ENCODE data around the gene CDH23.

Gene CDH23

DNA sequence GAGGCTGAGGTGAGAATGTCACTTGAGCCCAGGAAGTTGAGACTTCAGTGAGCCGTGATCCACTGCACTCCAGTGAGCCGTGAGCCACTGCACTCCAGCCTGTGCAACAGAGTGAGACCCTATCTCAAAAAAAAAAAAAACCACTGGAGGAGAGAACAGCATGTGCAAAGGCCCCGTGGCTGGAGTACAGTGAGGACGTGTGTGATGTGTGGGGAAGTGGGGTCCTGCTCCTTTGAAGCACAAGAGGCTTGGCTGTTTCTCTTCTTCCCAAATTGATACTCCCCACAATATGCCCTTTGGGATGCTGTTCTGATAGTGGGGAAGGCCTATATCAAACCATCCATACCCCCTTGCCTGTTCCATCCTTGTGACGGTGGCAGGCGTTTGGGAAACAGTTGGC lies 254.7 kb downstream of the CDH23 start:
- TF ChIP-seq, protein P1, sequence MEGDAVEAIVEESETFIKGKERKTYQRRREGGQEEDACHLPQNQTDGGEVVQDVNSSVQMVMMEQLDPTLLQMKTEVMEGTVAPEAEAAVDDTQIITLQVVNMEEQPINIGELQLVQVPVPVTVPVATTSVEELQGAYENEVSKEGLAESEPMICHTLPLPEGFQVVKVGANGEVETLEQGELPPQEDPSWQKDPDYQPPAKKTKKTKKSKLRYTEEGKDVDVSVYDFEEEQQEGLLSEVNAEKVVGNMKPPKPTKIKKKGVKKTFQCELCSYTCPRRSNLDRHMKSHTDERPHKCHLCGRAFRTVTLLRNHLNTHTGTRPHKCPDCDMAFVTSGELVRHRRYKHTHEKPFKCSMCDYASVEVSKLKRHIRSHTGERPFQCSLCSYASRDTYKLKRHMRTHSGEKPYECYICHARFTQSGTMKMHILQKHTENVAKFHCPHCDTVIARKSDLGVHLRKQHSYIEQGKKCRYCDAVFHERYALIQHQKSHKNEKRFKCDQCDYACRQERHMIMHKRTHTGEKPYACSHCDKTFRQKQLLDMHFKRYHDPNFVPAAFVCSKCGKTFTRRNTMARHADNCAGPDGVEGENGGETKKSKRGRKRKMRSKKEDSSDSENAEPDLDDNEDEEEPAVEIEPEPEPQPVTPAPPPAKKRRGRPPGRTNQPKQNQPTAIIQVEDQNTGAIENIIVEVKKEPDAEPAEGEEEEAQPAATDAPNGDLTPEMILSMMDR (IDR thresholded peaks at IDR 0.05; ENCODE audit: borderline replicate concordance, insufficient read depth, low read depth, low read length), result no peak
- H3K4me3 ChIP-seq (ENCODE audit: low read depth, low read length), result no peak overlapping the region

DNA sequence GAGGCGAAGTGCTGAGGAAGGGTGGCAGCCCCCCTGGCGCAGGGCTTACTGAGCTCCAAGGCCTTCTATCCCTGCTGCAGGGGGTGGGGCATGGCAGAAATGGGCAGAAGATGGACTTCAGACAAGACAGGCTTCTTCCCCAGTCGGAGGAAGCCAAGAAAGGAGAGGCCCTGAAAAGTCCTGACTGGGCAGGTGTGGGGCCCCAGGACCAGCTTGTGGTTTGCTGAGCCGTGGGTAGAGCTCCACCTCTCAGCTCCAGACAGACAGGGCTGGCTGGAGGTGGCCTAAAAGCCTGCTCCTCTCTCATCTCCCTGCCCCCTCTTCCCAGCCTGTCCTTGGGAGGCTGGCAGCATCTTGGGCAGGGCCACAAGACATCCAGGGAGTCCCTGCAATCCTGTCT lies 255.2 kb downstream of the CDH23 start:
- TF ChIP-seq, protein P1 (IDR thresholded peaks at IDR 0.05; ENCODE audit: borderline replicate concordance, insufficient read depth, low read depth, low read length), result no peak
- H3K4me3 ChIP-seq (ENCODE audit: low read depth, low read length), result no peak overlapping the region

DNA sequence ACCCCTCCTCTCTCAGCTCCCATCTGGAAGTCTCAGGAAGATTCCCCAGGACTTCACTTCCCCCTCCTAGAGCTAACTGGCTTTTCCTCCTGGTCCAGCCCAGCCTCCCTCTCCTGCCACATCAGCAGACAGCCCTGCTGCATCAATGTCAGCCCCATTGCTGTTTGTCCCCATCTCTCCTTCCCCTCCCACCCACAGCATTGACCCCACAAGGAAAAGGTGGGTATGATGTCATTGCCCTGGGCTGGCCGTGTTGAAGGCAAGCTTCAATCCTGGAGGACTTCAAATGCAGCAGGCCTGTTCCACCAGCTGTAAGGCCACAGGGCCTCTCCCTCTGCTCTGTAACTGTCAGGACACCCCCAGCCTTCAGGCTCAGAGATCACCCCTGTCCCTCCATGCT lies 256.3 kb downstream of the CDH23 start:
- TF ChIP-seq, protein P1 (IDR thresholded peaks at IDR 0.05; ENCODE audit: borderline replicate concordance, insufficient read depth, low read depth, low read length), result no peak
- no peak overlapping the region for H3K4me3 ChIP-seq (ENCODE audit: low read depth, low read length)

DNA sequence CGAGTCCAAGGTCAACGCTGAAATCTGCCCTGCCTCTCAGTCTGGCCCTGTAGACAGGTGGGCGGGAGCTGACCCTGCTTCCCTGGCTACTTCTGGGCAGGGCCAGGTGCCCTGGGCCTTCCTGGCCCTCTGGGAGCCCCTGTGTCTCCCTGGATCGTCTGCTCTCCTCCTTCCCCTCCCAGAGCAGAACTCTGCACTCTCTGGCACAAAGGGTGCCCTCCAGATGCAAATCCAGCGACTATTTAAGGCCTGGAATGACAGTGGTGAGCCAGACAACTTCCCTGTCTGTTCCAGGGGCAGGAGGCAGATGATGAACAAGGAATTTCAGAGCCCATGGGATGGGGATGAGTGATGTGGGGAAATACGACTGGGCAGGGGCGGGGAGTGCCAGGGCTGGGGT lies 259.5 kb downstream of the CDH23 start:
- TF ChIP-seq, protein P1 (IDR thresholded peaks at IDR 0.05; ENCODE audit: borderline replicate concordance, insufficient read depth, low read depth, low read length), result no peak
- no peak overlapping the region for H3K4me3 ChIP-seq (ENCODE audit: low read depth, low read length)

DNA sequence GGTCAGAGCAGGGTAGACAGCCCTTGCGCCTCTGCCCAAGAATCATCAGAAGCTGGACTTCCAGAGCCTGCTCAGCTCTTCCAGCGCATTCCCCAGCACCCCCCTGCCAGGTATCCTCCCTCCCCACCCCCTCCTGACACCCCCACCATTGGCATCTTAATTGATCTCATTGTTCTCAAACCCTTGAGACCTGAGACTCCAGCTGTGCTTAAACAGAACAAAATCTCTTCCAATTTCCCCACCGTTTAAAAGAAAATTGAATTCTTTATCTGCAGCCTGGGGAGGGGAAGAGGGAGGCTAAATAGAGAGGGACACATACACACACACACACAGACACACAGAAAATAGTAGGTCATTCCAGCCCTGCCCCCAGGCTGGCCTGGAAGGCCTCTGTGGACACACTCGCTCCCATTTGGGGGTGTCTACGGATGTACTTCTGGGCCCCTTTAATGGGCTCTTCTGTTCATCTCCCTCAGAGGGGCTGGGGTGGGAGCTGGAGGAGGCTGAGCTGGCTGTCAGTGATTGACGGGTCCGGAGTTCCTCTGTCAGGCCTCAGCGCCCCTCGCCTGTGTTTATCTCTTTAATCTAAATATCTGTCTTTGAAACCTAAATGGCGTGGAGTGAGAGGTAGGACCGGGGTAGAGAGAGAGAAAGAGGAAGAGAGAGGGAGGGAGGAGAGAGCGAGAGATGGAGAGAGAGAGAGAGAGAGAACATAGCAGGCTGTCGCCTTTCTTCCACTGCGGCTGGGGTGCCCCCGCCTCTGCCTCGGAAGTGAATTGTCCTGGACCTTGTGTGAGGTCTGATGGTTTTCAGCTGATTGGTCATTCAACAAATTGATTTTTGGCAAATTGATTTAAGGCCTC lies 261.1 kb downstream of the CDH23 start:
- TF ChIP-seq, protein P1 (IDR thresholded peaks at IDR 0.05; ENCODE audit: borderline replicate concordance, insufficient read depth, low read depth, low read length), result no peak
- H3K4me3 ChIP-seq (ENCODE audit: low read depth, low read length), result no peak overlapping the region

DNA sequence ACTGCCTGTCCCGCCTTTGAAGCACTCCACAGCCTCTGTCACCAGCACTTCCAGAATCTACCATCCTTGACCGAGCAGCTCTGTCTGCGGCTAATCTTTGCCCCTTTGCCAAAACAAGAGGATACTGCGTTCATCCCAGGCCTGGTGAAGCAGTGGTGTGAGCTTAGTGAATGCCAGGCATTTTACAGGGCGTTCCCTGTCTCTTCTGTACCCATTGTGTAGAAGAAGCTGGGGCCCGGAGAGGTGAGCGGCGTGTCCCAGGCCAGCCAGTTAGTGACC lies 261.7 kb downstream of the CDH23 start:
- TF ChIP-seq, protein P1 (IDR thresholded peaks at IDR 0.05; ENCODE audit: borderline replicate concordance, insufficient read depth, low read depth, low read length), result no peak
- no peak overlapping the region for H3K4me3 ChIP-seq (ENCODE audit: low read depth, low read length)

DNA sequence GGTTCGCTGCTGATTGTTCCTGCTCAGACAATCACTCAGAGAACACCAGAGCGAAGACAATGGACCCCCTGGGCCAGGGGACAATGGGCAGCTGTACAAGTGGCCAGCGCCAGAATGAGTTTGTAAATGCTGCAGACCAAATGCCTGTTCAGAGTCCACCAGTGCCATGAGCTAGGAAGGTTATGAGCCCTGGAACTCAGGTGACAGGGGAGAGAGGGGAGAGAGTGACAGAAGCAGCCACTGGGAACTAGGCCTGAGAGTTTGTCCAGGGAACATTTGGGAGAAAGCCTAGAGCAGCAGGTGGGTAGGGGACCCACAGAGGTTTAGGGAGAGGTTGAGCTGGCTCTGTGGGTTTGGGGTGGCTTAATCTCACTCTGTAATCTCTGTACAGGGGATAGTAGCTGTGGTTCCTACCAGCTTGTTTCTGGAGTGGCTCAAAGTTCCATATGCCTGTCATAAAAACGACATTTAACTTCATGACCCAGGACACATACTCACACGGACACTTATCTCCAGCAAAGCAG lies 262.5 kb downstream of the CDH23 start:
- H3K4me3 ChIP-seq (ENCODE audit: low read depth, low read length), result no peak overlapping the region
- TF ChIP-seq, protein P1 (IDR thresholded peaks at IDR 0.05; ENCODE audit: borderline replicate concordance, insufficient read depth, low read depth, low read length), result no peak

Measured in GM12875 (cell line).